Endothelial cell of hepatic sinusoid (primary cell): ENCODE results near the gene RGS19.

Experiments used
- in situ Hi-C: cut with HindIII; loops from 2 replicates; pipeline ENCODE4 v1.10.0; 2017; ENCODE audit warnings: low sequenced_read_pairs

RGS19 gene

GRCh38 chr20:64077876-64078551, 1.3 kb downstream of the RGS19 start:
- in situ Hi-C loops: no loop called here

- in situ Hi-C loops: no loop called here
These were observed 1.8 kb downstream of the RGS19 start for GRCh38 chr20:64077541-64077875.

GRCh38 chr20:64077094-64077493, 2.2 kb downstream of the RGS19 start:
- in situ Hi-C loops: no loop called here

- in situ Hi-C loops: no loop called here
These were observed 3.0 kb downstream of the RGS19 start for GRCh38 chr20:64076061-64076997.

- in situ Hi-C loops: no loop called here
These were observed 3.8 kb downstream of the RGS19 start for GRCh38 chr20:64075556-64075955.

GRCh38 chr20:64074963-64075362, 4.4 kb downstream of the RGS19 start:
- in situ Hi-C loops: no loop called here

- in situ Hi-C loops: no loop called here
These were observed 5.0 kb downstream of the RGS19 start for GRCh38 chr20:64074184-64074789.

GRCh38 chr20:64073476-64074183, 5.7 kb downstream of the RGS19 start:
- in situ Hi-C loops: no loop called here

GRCh38 chr20:64072498-64073063, 6.7 kb downstream of the RGS19 start:
- in situ Hi-C loops: no loop called here

- in situ Hi-C loops: no loop called here
These were observed 7.7 kb downstream of the RGS19 start for GRCh38 chr20:64071341-64072332.

GRCh38 chr20:64070244-64070993, 8.9 kb downstream of the RGS19 start:
- in situ Hi-C loops: no loop called here

- in situ Hi-C loops: no loop called here
These were observed 9.6 kb downstream of the RGS19 start for GRCh38 chr20:64069614-64070243.

GRCh38 chr20:64069209-64069613, 10.1 kb downstream of the RGS19 start:
- in situ Hi-C loops: no loop called here

- in situ Hi-C loops: no loop called here
These were observed 10.7 kb downstream of the RGS19 start for GRCh38 chr20:64068386-64069208.

GRCh38 chr20:64067733-64068307, 11.5 kb downstream of the RGS19 start:
- in situ Hi-C loops: no loop called here

GRCh38 chr20:64067005-64067632, 12.2 kb downstream of the RGS19 start:
- in situ Hi-C loops: no loop called here

- in situ Hi-C loops: no loop called here
These were observed 13.4 kb downstream of the RGS19 start for GRCh38 chr20:64065974-64066343.
